ENCODE results near the gene SYNGR2. TPM values are rescaled to one million over a fixed set of nuclear protein-coding genes. Genes with fewer than 3 reads are reported as not detected.

SYNGR2 gene
- total and polyA plus RNA-seq, 2 donors (not counting 1 experiment from before 2014, with no cell fraction given) = 390 to 442 TPM

- H4K20me1 ChIP-seq (ENCODE audit: control insufficient read depth, insufficient read depth, low read length, poor library complexity, severe bottlenecking) = peaks cover 70% of the 10 kb centered on the region
- no peak for ATAC-seq (ENCODE audit: low read depth)
- H3K4me1 ChIP-seq (ENCODE audit: control insufficient read depth in 2 of 2, insufficient read depth in 2 of 2, low read length in 2 of 2) = peaks cover 64 to 86% of the 10 kb centered on the region in 2 donors
- H3K79me2 ChIP-seq (ENCODE audit: control insufficient read depth, insufficient read depth, low read length) = peaks cover 45% of the 10 kb centered on the region
- no peak overlapping the region for H2AFZ ChIP-seq (ENCODE audit: insufficient read depth, low read depth, low read length, poor library complexity, severe bottlenecking)
- H3K4me3 ChIP-seq (ENCODE audit: control extremely low read depth in 1 of 5, extremely low read depth in 1 of 5, insufficient read depth in 1 of 5, low read depth in 2 of 5, low read length in 4 of 5) = no peak overlapping the region
- H3K4me3 Mint-ChIP-seq = peak overlapping the region; percentile 34
- H3K27ac Mint-ChIP-seq = peak overlapping the region; percentile 86
- no peaks in the 10 kb centered on the region for H3K27me3 ChIP-seq (replicated peaks in 1 of 4; ENCODE audit: control extremely low read depth in 1 of 4, control insufficient read depth in 3 of 4, insufficient read depth in 4 of 4, low read length in 3 of 4)
- peaks cover 0 to 10% (median 0%) of the 10 kb centered on the region in 3 donors for H3K9me3 ChIP-seq (ENCODE audit: control extremely low read depth in 1 of 3, control insufficient read depth in 2 of 3, insufficient read depth in 1 of 3, low read length in 2 of 3)
- no peak overlapping the region for H3K9ac ChIP-seq (ENCODE audit: low read length)
- ChIA-PET CTCF (interaction anchor here (0.7 to 14.1 kb wide), 13 partner anchors 9 to 695 kb away, joined by 4 to 357 read pairs (median 17); partner anchors contain the start of genes C17orf99, SYNGR2, TK1 and TMC6), POLR2A (interaction anchor here (0.8 to 22.6 kb wide), 4 partner anchors 8 to 39 kb away, joined by 3 to 432 read pairs (median 20); partner anchors contain the start of gene SYNGR2)
- no peaks in the 10 kb centered on the region for H3K9me3 Mint-ChIP-seq (ENCODE audit: insufficient read depth)
- DNase-seq = no peak
- intact Hi-C loops (cut with micrococcal nuclease) = loop anchor here (10.0 kb wide), 1 partner anchor 1699 kb away; the partner anchor contains the start of gene CBX4
- 96% methylated on average over 4 of the region's 9 CpGs for WGBS (ENCODE audit: insufficient coverage)
- no peaks in the 10 kb centered on the region for H3K27me3 Mint-ChIP-seq
- TF ChIP-seq CTCF (IDR thresholded peaks at IDR 0.05) (no peak), EZH2 (IDR thresholded peaks at IDR 0.05; ENCODE audit: borderline replicate concordance, insufficient read depth, low read depth, low read length, poor library complexity, severe bottlenecking) (no peak)
- no peak overlapping the region for H3K27ac ChIP-seq (ENCODE audit: low read length in 2 of 2)
- peaks cover 0 to 68% of the 10 kb centered on the region in 2 experiments for H3K36me3 ChIP-seq (replicated peaks in 1 of 2; ENCODE audit: control extremely low read depth in 1 of 2, control insufficient read depth in 1 of 2, extremely low read depth in 1 of 2, insufficient read depth in 2 of 2, low read length in 1 of 2)
- no peak overlapping the region for H3K4me2 ChIP-seq (replicated peaks; ENCODE audit: low read depth, low read length, poor library complexity, severe bottlenecking)
- H3K4me1 Mint-ChIP-seq = peaks cover 72% of the 10 kb centered on the region
Observed at GRCh38 chr17:78135858-78136500, 32.4 kb upstream of the SYNGR2 start.

Measured in B cell (primary cell).